GM18517 (cell line): ENCODE measurements around the gene FBF1.
"Not testable (repeated sequence)": the region's sequence is repeated elsewhere in the genome, so short reads cannot be mapped to it uniquely, and the experiment has no call there.

Experiments used
- ATAC-seq: cut with Tn5 transposase; IDR thresholded peaks from one replicate; pipeline ENCODE4 v1.9.1; 2021; ENCODE audit warnings: mild to moderate bottlenecking, moderate library complexity; ENCODE audit not compliant: unreplicated experiment

The FBF1 gene, protein sequence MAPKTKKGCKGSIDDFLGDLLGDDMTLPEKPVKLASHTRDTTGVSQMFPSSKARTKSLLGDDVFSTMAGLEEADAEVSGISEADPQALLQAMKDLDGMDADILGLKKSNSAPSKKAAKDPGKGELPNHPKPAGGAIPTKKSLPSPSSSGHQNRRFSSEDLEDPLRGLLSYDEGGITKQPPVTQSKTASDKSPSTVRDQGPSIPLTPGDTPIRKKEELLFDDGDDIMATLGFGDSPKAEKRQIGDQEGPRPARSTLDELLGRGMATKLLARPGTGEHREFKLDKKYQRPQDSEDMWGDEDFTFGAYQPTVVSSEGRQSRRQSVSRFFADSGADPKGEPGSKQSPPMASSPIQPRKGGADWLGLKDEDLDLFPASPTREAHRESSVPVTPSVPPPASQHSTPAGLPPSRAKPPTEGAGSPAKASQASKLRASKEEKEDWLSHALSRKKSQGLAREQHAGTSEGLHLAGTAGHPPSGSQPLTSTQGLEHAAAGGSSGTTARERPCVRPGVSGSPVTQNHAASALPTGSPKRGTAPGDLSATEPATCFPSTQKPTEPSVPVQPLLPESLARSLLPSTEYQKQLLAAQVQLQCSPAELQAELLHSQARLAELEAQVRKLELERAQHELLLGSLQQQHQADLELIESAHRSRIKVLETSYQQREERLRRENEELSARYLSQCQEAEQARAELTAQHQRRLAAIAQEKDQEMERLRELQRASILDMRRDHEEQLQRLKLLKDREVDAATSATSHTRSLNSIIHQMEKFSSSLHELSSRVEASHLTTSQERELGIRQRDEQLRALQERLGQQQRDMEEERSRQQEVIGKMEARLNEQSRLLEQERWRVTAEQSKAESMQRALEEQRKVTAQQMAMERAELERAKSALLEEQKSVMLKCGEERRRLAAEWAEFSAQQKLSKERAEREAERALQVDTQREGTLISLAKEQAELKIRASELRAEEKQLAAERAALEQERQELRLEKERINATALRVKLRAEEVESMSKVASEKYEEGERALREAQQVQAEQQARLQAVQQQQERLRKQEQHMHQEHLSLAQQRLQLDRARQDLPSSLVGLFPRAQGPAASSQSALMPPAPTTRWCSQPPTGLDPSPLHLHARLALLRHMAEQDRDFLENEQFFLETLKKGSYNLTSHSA

DNA sequence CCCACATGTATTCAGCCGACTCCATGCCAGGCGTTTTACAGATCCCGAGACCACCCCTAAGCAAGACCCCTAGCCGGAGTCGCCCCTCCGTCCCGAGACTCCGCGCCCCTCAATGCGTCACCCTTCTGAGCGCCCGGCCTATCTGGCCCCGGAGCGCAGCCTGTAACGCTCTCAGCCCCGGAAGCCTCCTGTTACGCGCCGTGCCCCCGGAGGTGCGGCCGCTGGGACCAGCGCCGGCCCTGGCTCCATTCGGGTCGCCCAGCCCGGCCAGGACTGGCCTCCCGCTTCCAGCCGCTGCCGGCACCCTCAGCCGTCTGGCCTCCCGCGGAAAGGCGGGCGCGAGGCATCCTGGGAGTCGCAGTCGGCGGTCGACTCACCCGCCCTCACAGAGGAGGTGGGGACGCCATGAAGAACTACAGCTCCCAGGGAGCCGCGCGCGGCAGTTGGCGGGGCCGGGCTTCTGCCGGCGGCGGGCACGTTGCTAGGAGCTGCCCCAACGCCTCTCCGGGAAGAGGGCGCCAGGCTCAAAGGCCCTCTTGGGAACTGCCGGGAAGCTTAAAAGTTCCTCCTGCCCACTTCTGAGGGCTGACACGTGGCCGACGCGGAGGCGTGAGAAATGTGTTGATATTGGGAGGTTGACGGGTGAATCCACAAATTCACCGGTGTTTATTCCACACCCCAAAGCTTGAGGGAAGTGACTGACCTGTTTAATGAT lies at the start of gene FBF1:
Gene FBF1 (minus strand): TSS at position 316 of the 715 bp plus-strand sequence. CDS start 2,893 bp downstream, outside the sequence.
- peak; percentile 86 for ATAC-seq

DNA sequence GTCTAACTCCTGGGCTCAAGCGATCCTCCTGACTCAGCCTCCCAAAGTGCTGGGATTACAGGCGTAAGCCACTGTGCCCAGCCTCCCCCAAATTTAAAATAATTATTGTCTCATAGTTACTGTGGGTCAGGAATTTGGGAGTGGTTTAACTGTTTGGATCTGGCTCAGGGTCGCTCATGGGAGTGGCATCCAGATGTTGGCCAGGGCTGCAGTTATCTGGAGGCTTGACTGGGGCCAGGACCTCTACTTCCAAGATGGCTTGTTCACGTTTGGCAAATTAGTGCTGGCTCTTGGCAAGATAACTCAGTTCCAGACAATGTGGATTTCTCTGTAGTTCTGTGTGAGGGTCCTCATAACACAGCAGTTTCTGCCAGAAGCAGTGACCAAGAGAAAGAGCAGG lies 46.2 kb upstream of the FBF1 start:
- no peak for ATAC-seq

DNA sequence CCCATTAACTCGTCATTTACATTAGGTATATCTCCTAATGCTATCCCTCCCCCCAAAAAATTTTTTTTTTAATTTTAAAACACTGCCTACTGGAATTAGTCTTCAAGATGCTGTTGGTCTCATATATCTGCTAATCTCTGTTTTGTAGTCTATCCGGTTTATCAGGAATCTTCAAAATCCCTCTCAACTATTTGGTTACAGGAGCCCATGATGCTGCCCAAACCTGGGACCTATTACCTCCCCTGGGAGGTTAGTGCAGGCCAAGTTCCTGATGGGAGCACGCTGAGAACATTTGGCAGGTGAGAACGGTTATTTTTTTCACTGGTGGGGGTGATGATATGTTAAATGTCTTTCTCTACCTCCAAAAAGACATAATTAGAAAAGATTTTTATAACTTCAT lies 45.1 kb upstream of the FBF1 start:
- ATAC-seq, result no peak

DNA sequence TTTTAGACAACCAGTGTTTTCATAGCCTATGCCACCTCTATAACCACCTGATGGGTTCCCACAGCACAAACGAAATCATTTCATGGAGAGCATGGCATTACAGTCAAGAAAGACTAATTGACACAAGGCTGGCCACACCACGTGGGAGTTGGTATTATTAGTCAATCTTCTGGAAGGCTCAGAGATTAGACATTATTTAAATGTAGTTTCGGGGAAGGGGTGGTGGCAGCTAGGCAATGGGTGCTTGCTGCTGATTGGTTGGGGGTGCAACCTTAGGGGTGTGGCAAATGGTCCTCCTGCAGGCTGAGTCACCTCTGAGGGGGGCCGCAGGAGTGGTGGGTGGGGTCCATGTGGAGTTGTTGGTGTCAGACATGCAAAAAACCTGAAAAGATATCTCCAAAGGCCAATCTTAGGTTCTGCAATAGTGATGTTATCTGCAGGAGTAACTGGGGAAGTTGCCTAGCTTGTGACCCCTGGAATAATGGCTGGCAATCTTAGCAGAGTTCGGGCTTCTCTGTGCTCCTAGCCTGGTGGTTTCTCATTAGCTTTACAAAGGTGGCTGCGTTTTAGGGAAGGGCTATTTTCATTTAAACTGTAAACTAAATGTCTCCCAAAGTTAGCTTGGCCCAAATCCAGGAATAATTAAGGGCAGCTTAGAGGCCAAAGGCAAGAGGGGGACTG lies 42.8 kb upstream of the FBF1 start:
- no peak for ATAC-seq

DNA sequence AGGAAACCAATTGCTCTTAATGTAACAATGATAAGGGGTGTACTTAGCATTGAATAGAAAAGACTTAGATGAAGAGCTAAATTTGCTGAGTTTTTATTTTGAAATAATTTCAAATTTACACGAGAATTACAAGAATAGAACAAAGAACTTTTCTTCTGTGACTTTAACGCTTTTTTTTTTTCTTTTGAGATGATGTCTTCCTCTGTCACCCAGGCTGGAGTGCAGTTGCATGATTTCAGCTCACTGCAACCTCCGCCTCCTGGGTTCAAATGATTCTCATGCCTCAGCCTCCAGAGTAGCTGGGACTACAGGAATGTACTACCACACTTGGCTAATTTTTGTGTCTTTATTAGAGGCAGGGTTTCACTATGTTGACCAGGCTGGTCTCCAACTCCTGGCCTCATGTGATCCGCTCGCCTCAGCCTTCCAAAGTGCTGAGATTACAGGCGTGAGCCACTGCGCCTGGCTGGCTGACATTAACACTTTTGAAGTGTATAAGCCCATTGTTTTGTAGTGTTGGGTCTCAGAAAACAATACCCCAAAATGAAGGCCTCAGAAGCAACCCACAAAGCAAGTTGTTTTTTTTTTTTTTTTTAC lies 40.3 kb upstream of the FBF1 start:
- ATAC-seq, result no peak

DNA sequence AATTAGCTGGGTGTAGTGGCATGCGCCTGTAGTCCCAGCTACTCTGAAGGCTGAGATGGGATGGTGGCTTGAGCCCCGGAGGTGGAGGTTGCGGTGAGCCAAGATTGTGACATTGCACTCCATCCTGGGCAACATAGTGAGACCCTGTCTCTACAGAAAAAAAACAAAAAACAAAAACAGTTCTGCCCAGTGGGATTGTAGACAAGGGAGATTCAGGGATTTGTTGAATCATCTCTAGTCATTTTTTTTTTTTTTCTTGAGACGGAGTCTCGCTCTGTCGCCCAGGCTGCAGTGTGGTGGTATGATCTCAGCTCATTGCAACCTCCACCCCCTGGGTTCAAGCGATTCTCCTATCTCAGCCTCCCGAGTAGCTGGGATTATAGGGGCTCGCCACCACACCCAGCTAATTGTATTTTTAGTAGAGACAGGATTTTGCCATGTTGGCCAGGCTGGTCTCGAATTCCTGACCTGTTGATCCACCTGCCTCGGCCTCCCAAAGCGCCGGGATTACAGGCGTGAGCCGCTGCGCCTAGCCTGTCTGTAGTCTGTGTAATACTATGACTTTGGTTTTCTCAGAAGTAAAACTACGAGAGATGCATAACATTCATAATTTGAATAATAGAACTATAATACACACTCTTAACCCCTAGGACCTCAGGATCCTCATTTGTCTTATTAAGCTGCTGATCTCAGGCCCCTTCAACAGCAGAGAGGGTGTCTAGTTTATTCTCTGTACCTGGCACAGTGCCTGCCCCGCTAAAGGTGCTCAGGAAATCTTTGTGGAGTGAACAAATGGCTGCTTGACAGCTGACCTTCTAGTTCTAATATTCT lies 39.6 kb upstream of the FBF1 start:
- no peak for ATAC-seq

DNA sequence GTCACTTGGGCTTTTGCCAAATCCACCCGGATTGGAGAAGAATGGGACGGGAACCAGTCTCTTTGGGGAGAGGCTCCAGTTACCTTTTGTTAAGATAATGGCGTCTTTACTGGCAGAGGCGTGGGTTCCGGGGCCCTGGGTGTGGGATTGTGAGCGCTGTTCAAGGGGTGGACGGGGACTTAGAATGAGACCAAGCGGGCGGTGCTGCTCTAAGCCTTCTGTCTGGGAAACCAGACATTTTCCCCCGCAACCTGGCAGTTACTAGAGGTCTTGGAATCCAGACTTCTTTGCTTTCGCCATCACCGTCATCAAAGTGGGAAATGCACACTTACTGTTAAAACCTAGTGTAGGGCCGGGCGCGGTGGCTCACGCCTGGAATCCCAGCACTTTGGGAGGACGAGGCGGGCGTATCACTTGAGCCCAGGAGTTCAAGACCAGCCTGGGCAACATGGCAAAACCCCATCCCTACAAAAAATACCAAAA lies 38.9 kb upstream of the FBF1 start:
- peak; percentile 12 for ATAC-seq

DNA sequence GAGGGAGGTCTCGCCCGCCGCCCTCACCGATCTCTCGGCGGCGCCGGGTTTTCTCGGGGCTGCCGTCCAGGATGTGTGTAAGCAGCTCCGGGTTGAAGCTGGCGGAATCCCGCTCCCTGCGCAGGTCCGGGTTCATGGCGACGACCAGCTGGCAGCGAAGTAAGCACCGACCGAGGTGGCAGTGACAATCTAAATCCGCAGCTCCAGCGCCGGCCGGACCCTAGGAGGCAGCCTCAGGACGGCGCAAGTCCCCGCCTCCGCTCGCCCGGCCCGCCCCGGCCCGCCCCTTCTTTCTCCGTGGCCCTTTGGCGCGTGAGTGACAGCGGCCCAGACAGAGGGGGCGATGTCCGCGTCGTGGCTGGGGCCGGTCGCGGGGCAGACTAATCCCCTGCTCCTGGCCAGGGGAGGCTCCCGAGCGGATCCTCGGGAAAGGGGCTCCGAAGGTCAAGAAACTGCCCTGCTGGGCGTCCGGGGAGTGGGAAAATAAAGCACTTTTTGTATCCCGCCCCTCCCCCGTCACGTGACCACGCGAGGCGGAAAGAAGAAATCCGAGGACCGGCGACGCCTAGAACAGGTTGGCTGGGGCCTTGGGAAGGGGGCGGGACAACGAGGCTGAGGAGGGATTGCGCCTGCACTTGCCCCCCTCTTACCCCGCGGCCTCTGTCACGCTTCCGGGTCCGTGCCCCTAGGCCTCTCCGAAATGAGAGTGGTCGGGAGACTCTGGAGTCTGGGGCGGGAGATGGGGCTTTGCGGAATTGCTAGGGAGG lies 38.3 kb upstream of the FBF1 start, which contains the start of the genes ACOX1 and TEN1:
Gene ACOX1 (minus strand): TSS at position 229 of the 767 bp plus-strand sequence. CDS start 93 bp downstream, at position 136.
Gene TEN1 (plus strand): TSS at position 303 of the 767 bp plus-strand sequence. CDS start 6,953 bp downstream, outside the sequence.
- ATAC-seq, result peak; percentile 75

DNA sequence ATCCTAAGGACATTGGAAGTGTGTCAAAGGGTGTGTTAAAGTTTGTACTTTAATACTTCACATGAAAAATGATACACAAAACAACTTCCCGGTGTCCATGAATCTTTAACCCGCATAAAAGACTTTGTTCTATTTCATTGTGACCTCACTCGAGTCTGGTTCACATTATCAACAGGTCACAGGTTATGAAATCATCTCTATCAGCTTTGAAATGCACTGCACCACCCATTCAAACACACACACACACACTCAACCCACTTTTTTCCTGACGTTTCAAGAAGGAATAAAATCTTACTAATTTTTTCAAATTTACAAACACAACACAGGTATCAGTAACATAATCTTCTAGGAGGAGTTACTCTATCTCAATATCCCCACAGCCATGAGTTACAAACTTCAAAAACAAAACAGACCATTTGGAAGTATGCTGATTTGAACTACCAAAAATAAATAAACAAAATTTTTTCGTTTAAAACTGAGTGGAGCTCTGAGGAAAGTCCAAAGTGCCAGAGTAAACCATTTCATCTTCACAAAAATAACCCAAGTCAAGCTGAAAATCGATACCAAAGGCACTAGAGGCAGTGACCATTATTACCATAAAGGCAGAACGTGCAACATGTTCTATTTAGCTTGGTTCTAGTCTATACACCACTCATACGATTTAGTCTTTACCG lies 35.5 kb upstream of the FBF1 start:
- no peak for ATAC-seq

DNA sequence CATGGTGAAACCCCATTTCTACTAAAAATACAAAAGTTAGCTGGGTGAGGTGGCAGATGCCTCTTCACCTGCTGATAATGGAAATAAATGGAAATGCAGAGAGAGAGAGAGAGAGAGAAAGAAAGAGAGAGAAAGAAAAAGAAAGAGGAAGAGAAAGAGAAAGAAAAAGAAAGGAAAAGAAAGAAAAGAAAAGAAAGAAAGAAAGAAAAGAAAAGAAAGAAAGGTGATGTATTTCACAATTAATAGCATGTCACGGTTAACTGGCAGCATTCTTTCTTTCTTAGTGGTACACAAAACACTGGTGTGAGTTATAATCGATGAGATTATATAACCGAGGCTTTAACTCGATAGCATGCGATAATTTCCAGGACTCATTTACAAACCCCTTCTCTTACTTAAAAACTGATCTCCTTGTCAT lies 34.9 kb upstream of the FBF1 start:
- no peak for ATAC-seq

DNA sequence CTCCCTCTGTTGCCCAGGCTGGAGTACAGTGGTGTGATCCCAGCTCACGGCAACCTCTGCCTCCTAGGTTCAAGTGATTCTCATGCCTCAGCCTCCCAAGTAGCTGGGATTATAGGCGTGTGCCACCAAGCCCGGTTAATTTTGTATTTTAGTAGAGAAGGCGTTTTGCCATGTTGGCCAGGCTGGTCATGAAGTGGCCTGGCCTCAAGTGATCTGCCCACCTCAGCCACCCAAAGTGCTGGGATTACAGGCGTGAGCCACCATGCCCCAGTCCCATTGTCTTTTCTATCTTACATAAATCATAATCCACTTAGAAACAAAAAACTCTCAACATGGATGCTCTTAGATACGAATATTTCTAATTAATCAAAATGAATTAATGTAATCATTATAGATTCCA lies 34.3 kb upstream of the FBF1 start:
- ATAC-seq, result not testable (repeated sequence)

DNA sequence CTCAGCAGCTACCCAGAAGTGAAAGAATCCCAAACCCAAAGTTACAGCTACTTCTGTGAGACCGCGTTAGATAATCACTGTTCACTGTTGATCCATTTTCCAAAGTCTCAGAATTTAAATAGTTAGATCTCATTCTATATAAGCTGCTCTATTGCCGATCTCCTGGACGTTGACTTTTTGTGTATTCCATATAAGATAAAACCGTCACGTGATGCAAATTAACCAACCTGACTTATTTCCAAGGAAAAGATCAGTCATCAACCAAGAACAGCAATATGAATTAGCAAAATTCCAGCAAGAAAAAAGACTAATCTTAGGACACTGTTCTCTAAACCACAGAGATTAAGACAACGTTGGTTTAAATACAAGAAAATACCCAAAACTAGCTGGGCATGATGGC lies 29.8 kb upstream of the FBF1 start:
- ATAC-seq, result no peak

DNA sequence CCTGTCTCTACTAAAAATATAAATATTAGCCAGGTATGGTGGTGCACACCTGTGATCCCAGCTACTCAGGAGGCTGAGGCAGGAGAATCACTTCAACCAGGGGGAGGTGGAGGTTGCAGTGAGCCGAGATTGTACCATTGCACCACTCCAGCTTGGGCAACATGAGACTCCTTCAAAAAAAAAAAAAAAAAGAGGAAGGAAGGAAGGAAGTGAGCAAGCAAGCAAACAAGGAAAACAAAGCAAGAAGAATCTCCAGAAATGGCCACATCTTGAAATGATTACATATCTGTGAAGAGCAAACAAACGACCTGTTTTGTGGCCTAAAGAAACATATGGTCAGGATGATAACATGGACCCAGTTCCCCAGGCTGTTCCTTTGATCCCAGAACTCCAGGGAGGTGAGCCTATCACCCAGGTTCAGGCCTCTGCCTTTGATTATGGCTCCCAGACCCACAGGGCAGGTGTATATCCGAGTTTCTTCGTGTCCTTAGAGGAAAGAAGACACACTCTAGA lies 29.2 kb upstream of the FBF1 start:
- no peak for ATAC-seq

DNA sequence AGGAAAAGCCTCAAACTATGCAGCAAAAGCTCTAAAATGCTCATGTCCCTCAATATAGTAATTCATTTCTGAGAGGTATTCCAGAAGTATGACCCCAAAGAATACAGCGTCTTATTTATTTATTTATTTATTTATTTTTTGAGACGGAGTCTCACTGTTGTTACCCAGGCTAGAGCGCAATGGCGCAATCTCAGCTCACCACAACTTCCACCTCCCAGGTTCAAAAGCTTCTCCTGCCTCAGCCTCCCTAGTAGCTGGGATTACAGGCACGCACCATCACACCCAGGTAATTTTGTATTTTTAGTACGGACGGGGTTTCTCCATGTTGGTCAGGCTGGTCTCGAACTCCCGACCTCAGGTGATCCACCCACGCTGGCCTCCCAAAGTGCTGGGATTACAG lies 28.2 kb upstream of the FBF1 start:
- ATAC-seq, result not testable (repeated sequence)

DNA sequence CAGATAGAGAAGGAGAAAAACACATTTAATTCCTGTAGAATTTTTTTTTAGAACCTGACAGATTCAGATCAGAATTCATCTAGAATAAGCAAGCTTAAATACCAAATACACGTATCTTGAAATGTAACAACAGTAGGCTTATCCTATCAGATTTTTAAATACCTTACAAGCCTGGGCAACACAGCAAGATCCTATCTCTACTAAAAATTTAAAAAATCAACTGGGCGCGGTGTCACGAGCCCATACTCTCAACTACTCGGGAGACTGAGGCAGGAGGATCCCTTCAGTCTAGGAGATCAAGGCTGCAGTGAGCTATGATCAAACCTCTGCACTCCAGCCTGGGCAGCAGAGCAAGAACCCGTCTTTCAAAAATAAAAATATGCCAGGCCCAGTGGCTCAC lies 24.6 kb upstream of the FBF1 start:
- no peak for ATAC-seq

DNA sequence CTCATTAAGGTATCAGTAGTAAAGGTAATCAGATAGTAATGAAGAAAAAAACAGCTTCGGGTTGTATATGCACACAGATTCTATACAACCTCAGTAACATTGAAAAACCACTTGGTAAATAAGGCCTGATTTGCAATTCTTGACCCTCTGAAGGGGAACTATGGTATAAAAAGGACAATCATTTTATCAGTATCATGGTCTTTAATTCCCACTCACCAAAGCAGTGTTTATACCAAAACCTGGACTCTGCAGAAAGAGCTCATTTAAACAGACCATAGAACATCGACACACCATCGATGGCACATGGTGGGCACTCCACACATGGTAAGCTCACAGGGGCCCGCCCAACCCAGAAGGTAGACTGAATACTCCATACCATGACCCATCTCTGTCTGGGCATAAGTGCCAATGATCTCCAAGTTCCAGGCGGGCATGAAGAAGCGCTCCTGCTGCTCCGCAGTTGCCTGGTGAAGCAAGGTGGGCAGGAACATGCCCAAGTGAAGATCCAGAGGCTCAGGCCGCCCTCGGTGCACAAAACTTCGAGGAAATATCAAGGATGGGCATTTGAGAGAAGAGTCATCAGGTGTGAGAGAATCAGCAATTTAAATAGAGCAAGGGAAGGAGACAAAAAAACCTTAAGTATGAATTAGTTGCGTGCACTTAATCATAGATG lies 19.1 kb upstream of the FBF1 start:
- ATAC-seq, result no peak
